ENCODE measurements around the gene OPTC.

The OPTC gene

DNA sequence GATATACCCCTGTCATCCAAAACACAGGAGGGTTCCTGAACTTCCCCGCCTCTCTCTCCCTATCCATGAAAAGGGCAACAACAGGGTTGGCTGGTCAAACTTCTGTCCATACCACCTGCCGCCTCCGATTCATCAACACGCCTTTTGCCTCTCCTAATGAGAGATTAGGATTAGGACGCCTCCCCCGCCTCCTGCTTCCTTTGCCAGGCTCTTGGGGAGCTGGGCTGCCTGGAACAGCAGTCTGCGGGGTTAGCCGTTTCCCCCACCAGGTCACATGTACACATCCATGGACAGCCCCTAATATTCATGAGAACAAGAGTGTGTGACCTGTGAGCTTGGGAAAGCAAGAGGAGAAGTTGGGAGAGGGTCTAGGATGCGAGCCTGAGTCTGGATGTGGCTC is 2.3 kb upstream of the OPTC start:
- DNase-seq (ENCODE audit: low read depth) = no peak

GRCh38 chr1:203492082-203492747 is 1.7 kb upstream of the OPTC start:
- no peak for DNase-seq (ENCODE audit: low read depth)

- DNase-seq (ENCODE audit: low read depth) = no peak
Observed at GRCh38 chr1:203492748-203493130, 1.2 kb upstream of the OPTC start.

DNA sequence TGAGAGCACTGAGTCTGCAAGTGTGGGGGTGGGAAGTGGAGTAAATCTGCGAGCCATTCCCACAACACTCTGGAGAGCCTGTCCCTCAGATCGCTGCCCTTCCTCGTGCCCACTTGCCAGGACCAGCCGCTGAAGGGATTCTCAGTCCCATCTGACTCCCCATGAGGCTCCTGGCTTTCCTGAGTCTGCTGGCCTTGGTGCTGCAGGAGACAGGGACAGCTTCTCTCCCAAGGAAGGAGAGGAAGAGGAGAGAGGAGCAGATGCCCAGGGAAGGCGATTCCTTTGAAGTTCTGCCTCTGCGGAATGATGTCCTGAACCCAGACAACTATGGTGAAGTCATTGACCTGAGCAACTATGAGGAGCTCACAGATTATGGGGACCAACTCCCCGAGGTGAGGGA is 1.9 kb downstream of the OPTC start:
- no peak for DNase-seq (ENCODE audit: low read depth)

DNA sequence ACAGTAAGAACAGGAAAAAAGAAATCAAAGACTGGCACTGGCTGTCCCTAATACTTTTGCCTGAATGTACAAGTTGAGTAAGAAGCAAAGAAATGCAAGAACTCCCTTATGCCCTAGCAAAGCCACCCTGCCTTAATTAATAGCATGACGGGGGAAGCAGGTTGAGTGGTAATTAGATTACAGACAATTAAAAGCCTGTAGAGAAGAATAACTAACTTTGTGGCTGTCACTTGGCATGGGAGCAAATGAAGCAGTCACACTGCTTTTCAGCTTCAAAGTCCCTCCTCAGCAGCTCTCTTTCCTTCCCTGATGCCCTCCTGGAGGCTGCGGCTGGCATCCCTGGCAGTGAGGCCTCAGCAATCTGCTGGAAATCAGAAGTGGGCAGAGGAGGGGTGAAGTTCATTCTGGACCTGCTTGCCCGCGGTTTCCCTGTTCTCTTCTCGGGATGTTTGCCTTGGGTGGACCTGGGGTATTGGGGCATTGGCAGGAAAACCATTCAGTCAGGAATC is 3.4 kb downstream of the OPTC start:
- no peak for DNase-seq (ENCODE audit: low read depth)

- DNase-seq (ENCODE audit: low read depth) = no peak
Observed at GRCh38 chr1:203499643-203500278, 5.8 kb downstream of the OPTC start.

DNA sequence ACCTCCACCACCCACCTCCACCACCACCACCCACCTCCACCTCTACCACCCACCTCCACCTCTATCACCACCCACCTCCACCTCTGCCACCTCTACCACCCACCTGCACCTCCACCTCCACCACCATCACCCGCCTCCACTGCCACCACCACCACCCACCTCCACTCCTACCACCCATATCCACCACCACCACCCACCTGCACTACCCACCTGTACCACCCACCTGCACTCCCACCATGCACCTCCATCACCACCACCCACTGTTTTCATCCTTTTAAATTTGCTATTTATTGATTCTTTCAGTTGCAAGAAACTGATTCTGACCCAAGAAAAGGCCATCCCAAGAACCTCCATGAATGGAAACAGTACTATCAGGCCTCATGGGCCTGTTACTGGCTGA is 6.3 kb downstream of the OPTC start:
- DNase-seq (ENCODE audit: low read depth) = no peak

DNA sequence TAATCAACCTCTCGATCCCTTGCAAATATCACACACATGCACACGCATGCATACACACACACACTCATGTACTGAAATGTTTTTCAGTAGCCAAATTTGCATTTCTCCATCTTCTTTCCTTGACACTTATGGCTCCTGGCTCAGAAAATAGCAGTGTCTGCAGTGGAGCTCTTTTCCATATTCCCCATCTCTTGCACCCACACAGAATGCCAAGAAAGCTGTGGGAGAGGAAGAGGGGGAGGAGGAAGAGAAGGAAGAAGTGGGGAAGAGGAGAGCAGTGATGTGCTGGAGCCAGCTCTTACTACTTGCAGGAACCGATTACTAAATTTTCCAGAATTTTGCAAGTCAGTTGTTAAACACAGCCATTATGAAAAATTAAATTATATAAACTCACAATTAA is 9.9 kb downstream of the OPTC start:
- DNase-seq (ENCODE audit: low read depth) = no peak

- DNase-seq (ENCODE audit: low read depth) = peak; percentile 66
Observed at GRCh38 chr1:203504400-203505250, 10.7 kb downstream of the OPTC start.

- no peak for DNase-seq (ENCODE audit: low read depth)
Observed at GRCh38 chr1:203505526-203506204, 11.7 kb downstream of the OPTC start.

DNA sequence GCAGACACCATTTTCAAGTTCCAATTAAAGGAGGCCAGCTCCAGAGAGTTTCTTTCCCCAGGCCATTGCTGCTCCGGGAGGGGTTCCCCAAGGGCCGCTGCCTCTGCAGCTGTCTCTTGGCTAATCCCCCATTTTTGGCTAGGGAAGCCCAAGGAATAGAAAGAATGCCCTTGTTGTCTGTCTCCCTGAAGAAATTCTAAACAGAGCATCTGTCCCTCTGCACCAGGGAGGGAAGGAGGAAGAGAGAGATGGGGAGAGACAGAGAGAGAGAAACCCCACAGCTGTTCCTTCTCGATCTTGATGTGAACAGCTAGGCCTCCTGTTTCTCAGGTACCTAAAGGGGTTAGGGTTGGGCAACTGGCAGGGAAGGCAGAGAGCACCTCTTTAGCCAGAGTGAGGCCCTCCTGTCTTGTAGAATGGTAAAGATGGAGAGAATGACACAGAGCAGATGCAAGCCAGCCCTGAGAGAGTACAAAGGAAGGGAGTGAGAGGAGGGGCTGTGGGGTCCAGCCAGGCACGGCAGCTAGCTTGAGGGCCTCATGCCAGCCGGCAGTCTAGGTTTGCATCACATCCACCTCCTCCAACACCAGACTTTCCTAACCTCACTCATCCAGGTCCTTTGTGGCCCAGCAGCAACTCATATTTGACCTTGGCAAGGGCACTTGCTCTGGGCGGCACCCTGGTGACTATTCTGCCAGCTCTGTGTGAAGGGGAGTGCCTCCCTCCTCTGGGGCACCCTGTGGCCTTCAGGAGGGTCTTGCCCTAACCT is 13.1 kb downstream of the OPTC start:
- DNase-seq (ENCODE audit: low read depth) = no peak

DNA sequence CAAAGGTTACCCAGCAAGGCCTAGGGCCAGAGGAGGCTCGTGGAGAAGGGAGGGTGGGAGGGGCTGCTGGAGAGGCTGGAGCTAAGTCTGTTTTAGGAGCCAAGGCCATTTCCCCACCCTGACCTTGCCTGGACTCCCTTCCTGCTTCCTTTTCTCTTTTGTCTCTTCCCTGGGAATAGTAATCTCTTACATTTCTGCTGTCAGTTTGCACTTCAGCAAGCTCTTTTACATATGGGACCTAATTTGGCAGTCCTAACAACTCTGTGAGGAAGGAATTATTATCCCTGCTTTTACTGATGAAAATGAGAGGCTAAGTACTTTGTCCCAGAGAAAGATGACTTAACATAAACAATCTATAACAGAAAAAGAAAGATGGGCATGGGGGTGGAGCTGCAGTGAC is 13.8 kb downstream of the OPTC start:
- no peak for DNase-seq (ENCODE audit: low read depth)

- DNase-seq (ENCODE audit: low read depth) = no peak
Observed at GRCh38 chr1:203508463-203509073, 14.6 kb downstream of the OPTC start.

DNA sequence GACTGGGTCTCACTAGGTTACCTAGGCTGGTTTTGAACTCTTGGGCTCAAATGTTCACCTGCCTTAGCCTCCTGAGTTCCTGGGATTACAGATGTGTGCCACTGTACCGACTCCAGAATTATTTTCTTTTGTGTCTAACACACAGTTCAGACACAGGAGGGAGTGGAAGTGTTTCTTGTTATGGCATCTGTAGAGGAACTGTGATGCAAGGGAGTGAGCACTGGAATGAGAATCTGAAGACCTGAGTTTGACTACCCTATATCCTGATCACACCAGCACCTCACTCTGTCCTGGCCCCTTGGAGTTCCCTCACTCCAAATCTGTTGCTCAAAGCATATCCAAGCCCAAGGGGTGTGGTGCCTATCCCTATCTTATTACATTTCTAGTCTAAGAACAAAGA is 15.2 kb downstream of the OPTC start:
- DNase-seq (ENCODE audit: low read depth) = no peak

GRCh38 chr1:203511513-203511912 is 17.6 kb downstream of the OPTC start:
- DNase-seq (ENCODE audit: low read depth) = no peak

DNA sequence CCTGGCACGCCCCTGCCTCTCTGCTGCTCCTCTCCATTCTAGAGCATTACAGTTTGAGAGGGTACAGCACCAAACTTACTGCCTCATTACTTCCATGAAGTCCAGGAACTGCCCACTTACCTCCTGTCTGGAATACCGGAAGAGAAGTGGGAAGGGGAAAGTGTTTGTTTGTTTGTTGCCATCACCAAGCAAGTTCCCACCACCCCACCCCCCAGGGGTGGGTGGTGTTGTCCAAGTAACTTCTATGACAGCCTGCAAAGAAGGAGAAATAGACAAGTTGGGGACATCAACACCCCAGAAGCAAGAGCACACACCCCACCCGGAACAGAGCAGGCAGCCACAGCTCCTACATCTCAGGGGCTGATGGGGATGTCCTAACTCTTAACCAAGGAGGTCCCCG is 18.0 kb downstream of the OPTC start:
- no peak for DNase-seq (ENCODE audit: low read depth)

GRCh38 chr1:203512517-203512847 is 18.5 kb downstream of the OPTC start:
- no peak for DNase-seq (ENCODE audit: low read depth)

- peak; percentile 94 for DNase-seq (ENCODE audit: low read depth)
Observed at GRCh38 chr1:203512848-203513584, 19.1 kb downstream of the OPTC start.

- DNase-seq (ENCODE audit: low read depth) = no peak
Observed at GRCh38 chr1:203513585-203514031, 19.7 kb downstream of the OPTC start.

DNA sequence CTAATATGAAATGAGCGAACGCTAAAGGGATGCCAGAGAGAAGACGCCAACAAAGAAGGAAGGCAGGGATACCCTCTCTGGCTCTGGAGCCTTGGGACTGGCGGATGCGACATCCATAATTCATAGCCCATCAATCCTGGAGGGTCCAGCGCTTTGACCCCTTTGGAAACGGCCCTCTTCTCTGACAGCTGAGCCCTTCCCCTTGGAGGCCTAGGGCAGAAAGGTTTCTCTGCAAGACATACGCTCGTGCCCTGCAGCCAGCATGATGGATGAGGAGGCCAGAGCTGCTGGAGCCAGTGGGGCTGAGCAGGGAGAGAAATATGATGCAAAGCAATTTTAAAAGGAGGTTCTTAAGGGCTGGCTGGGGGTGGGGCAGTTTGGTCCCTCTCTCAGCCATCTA is 22.2 kb downstream of the OPTC start:
- DNase-seq (ENCODE audit: low read depth) = no peak

GRCh38 chr1:203516906-203517305 is 23.0 kb downstream of the OPTC start:
- DNase-seq (ENCODE audit: low read depth) = no peak
